Right cardiac atrium (tissue), 5 donors: ENCODE data around the gene SORCS2. TPM values are rescaled to one million over a fixed set of nuclear protein-coding genes. Genes with fewer than 3 reads are reported as not detected.

Experiments
- ATAC-seq, 2 donors: fragments of 200-7000 bp; cut with Tn5 transposase; one replicate each; pipeline versions ENCODE4 v1.8.0 to v1.9.1; 2020; ENCODE audit warnings: moderate library complexity in 2 of 2, mild to moderate bottlenecking in 1 of 2
- DNase-seq, 3 donors: peaks; one replicate each; pipeline ENCODE4 v3.0.0-alpha.2; 2020
- H3K27ac ChIP-seq: one replicate; pipeline ENCODE4 v1.5.1; 2013; ENCODE audit warnings: mild to moderate bottlenecking, low read length, control low read depth, moderate library complexity
- H3K27me3 ChIP-seq: one replicate; pipeline ENCODE4 v1.6.1; 2013; ENCODE audit not compliant: control insufficient read depth, insufficient read depth
- H3K4me1 ChIP-seq: one replicate; pipeline ENCODE4 v1.6.1; 2013; ENCODE audit warnings: low read length; ENCODE audit not compliant: control insufficient read depth, insufficient read depth
- H3K4me3 ChIP-seq: one replicate; pipeline ENCODE4 v1.5.1; 2013; ENCODE audit warnings: low read length, control low read depth
- H3K9me3 ChIP-seq: one replicate; pipeline ENCODE4 v1.6.1; 2013; ENCODE audit warnings: low read length; ENCODE audit not compliant: control insufficient read depth
- WGBS: extraction: QIAGEN DNeasy Blood & Tissue Kit; methylation state at CpG from one replicate; pipeline ENCODE4 v1.1.7; 2013; 5-methylcytosine and 5-hydroxymethylcytosine counted together
- intact Hi-C, 4 donors: fragments of 100-400 bp; cut with DNase I; formaldehyde crosslinking; loops; one replicate each; pipeline versions ENCODE4 v1.11.0 to v1.14.0; 2022 to 2023
- polyA plus RNA-seq: library from polyadenylated mRNA; stranded (reverse); fragments of 200-250 nt; gene quantifications from one replicate; pipeline ENCODE4 v1.2.3, GENCODE V29; 2013
- total RNA-seq, 4 donors: library from RNA; stranded (reverse); fragmentation: NEBNext Ultra II Directional; extraction: Animal tissue kit (Norgen Biotek cat#: 25700); gene quantifications; one replicate each; pipeline ENCODE4 v1.2.1, GENCODE V29; 2021
- donor health status: healthy with polysubstance abuse.
- donor health status: DM: no; HTN: yes; CAD: no.
- donor health status: DM: no; HTN: no; CAD: no.
- donor health status: DM: no; HTN: yes; CAD: no; lungs with severe emphysema.
- donor health status: DM: yes; HTN: yes; CAD: no.

SORCS2 gene
- total and polyA plus RNA-seq, 5 donors, result 2.1 to 7.3 (median 2.7) TPM

DNA sequence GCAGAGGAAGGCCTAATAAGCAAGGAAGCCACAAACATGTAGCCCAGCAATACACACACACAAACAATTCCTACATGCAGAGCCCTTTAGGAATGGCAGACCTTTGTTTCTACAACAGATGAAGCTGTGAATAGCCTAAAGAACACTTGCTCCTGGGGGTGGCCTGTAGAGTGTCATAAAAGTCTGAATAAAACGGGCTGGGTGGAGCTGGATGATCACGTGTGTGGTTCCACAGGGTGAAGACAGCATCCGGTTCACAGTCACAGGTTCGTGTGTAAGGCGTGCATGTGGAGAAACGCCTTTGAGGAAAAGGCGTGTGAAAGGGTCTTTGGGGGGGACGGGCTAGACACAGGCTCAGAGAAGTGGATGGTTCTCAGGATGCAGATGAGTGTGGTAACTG lies 591.2 kb downstream of the SORCS2 start:
- Histone ChIP-seq H3K4me1 (peaks cover 9% of the 10 kb centered on the region), H3K9me3 (no peaks in the 10 kb centered on the region), H3K27me3 (no peaks in the 10 kb centered on the region), H3K4me3 (no peak overlapping the region), H3K27ac (no peak overlapping the region)
- intact Hi-C loops, result no loop called here
- DNase-seq, result no peak
- 90% methylated on average over 8 of the region's 8 CpGs for WGBS
- no peak for ATAC-seq

DNA sequence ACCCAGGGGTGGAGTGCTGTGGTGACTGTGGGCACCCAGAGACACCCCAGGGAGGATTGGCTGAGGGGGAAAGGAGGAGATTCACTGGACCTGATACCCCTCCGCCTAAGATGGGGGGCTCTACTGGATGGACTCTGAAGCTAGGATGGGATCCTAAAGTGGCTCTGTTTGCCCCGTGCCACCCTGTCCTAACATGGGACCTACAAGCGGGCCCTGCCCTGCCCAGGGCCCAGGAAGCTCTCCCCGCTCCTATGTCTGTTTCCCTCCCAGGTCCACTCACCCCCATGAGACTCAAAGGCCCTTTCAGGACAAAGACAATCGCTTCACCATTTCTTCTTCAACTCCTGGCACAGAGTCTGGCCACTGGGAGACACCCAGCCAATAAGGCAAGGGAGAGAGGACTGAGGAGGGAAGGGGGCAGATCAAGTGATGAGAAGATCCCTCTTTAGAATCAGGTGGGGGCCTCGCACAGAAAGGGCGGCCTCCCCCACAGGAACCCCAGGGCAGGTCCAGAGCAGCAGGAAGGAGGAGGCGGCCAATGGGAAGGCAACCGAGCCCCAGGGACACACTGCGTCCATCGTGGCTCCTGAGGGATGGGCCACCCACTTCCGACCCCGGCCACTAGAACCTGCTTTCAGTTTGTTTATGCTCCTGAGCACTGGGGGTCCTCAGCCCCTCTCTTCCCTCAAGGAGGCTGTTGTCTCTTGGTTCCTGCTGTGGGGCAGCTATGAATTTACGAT lies 592.0 kb downstream of the SORCS2 start:
- DNase-seq, result no peak

DNA sequence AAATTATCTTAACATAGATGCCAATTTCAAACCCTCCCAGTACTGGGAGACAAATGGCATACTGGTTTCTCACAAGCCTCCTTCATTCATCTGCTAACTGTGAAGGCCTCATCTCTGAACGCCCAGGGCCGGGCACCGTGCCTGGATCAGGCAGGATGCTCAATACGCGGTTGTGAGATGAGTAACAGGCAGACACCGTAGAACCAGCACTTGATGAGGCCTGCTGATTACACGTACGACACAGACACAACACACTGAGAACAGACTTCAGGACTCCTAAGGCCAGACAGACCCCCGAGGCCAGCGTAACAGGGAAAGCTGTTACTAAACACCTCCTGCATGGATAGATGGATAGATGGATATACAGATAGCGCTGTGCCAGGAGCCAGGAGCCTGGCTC lies 592.7 kb downstream of the SORCS2 start:
- Histone ChIP-seq H3K4me3 (no peak overlapping the region), H3K27me3 (no peaks in the 10 kb centered on the region), H3K27ac (no peak overlapping the region), H3K9me3 (no peaks in the 10 kb centered on the region), H3K4me1 (peaks cover 12% of the 10 kb centered on the region)
- no peak for ATAC-seq
- 75% methylated on average over 11 of the region's 11 CpGs for WGBS
- no peak for DNase-seq
- intact Hi-C loops, result no loop called here

More for the DNA sequence above, 592.0 kb downstream of the SORCS2 start:
- 89% methylated on average over 14 of the region's 14 CpGs for WGBS
- Histone ChIP-seq H3K9me3 (no peaks in the 10 kb centered on the region), H3K4me1 (peaks cover 10% of the 10 kb centered on the region), H3K27ac (no peak overlapping the region), H3K4me3 (no peak overlapping the region), H3K27me3 (no peaks in the 10 kb centered on the region)
- no peak for ATAC-seq
- intact Hi-C loops, result no loop called here

DNA sequence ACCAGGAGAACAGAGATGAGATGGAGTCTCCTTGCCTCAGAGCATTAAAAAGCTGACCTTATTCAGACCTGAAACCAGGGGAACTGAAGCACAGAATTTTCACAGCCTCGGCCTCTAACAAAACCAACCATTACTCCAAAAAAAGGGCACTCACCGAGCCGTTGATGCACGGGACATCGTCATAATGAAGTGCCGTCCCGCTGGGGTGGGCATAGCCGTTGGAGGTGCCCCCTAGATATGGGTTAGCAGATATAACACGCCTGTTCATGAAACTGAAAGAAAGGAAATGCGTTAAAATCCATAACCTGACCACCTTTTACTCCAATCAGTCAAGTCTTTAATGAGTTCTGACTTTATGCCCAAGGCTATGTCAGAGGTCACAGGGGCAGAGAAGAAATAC lies 593.7 kb downstream of the SORCS2 start:
- Histone ChIP-seq H3K27ac (no peak overlapping the region), H3K27me3 (no peaks in the 10 kb centered on the region), H3K9me3 (no peaks in the 10 kb centered on the region), H3K4me3 (no peak overlapping the region), H3K4me1 (peaks cover 11% of the 10 kb centered on the region)
- no peak for DNase-seq
- 94% methylated on average over 10 of the region's 10 CpGs for whole genome bisulfite sequencing
- intact Hi-C loops, result no loop called here
- no peak for ATAC-seq

DNA sequence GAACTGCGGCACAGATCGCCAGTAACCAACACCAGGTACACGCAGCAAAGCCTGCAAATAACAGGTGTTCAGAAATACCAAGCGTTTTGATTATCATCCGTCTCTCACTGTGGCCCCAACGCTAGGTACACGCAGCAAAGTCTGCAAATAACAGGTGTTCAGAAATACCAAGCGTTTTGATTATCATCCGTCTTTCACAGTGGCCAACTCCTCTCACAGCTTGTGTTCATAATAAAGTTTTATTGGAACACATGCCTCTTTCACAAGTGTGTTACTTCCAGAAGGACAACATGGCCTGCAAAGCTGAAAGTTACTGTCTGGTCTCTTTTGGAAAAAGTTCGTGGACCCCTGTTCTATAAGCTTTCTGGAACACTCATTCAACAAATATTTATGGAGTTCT lies 594.2 kb downstream of the SORCS2 start:
- intact Hi-C loops, result no loop called here
- H3K27ac ChIP-seq, result no peak overlapping the region
- peaks cover 10% of the 10 kb centered on the region for H3K4me1 ChIP-seq
- 90% methylated on average over 10 of the region's 10 CpGs for WGBS
- no peak overlapping the region for H3K4me3 ChIP-seq
- no peaks in the 10 kb centered on the region for H3K9me3 ChIP-seq
- ATAC-seq (no peak), DNase-seq (no peak)
- H3K27me3 ChIP-seq, result no peaks in the 10 kb centered on the region

DNA sequence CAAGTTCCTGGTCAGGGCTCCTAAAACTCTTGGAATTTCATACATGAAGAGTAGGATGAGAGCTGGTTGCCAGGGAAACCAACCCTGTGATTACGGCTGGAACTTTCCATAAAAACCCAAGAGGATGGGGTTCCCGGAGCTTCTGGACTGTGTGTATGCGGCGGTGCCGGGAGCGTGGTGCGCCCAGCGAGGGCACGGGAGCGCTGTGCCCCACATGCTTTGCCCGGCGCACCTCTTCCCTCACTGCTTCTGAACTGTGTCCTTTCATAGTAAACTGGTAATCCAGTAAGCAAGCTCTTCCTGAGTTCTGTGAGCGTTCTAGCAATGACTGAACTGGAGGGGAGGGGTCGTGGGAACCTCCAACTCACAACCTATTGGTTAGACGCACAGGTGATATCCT lies 594.7 kb downstream of the SORCS2 start:
- Histone ChIP-seq H3K4me3 (no peak overlapping the region), H3K9me3 (no peaks in the 10 kb centered on the region), H3K4me1 (peaks cover 7% of the 10 kb centered on the region), H3K27me3 (no peaks in the 10 kb centered on the region), H3K27ac (no peak overlapping the region)
- ATAC-seq (no peak), DNase-seq (no peak)
- WGBS, result 96% methylated on average over 15 of the region's 15 CpGs
- intact Hi-C loops, result no loop called here

DNA sequence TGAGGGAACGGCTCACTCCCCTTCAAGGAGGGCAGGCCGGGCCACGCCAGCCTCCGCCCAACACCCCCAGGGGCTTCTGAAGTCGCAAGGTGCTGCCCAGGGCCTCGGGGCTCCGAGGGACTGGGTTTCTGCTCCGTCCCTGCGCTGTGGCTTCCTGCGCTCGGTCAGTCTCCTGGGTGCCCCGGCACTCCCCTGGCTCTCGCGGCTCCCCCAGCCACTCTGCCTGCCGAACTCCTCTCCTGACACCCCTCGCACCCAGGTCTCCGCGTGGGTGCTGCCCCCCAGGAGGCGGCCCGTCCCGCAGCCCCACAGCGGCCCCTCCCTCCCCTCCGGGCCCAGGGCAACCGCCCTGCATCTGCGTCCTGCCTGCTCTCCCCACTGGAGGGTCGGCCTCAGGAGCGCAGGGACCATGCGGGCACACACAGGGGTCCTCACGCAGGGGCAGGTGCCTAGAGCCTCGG lies 595.4 kb downstream of the SORCS2 start:
- Histone ChIP-seq H3K27ac (no peak overlapping the region), H3K9me3 (no peaks in the 10 kb centered on the region), H3K4me1 (peaks cover 6% of the 10 kb centered on the region), H3K4me3 (no peak overlapping the region), H3K27me3 (no peaks in the 10 kb centered on the region)
- intact Hi-C loops, result no loop called here
- WGBS, result 92% methylated on average over 30 of the region's 30 CpGs
- DNase-seq, result no peak
- peak in 1 of 2 donors; percentile 4 for ATAC-seq

DNA sequence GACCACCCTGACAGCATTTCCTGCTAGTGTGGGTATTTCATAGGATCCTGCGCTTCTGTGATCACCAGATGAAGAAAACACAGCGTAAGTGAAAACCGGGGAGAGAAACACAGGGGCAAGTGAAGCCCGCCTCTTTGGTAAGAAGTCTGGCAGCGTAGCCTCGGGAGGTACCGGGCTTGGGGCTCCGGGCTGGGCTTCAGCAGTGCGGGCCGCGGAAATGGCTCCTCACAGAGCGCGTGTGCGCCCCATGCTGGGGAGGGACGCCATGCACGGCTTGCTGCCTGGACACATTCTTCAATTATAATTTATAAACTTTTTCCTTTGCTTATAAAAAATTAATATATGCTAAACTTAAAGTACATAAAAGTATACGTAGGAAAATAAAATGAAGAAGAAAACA lies 595.9 kb downstream of the SORCS2 start:
- Histone ChIP-seq H3K4me3 (no peak overlapping the region), H3K27ac (no peak overlapping the region), H3K4me1 (peaks cover 6% of the 10 kb centered on the region), H3K27me3 (no peaks in the 10 kb centered on the region), H3K9me3 (no peaks in the 10 kb centered on the region)
- 95% methylated on average over 17 of the region's 17 CpGs for WGBS
- intact Hi-C loops, result no loop called here
- no peak for DNase-seq
- ATAC-seq, result no peak

DNA sequence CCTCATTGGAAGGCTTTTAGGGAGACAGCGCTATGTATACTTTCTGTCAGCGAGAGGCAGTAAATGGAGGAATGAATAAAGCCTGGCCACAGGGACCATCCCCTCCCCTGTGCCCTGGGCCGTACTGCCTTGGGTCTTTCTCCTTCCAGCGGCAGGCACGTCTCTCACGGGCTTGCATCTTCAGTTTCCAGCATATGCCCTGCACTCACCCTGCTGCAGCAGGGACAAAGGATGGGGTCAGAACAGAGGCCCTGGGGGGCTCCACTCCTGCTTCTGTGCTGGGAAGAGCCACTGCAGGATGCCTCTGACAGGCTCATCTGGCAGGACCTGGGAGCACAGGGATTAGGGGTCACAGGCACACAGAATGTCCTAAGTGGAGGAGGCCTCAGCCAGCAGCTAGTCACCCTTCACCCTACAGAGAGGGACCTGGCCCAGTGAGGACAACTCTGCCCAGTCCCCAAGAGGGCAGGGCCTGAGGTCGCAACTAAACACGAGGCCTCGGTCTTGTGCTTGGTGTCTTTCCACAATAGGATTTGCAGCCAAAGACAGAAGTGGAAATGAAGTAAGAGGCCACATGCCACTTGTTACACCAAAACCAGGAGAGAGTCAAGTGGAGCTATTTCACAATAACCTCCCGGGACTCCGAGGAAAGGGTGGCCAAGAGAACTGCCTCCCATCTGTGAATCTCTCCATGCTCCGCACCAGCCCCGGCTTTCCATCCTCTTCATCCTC lies 596.5 kb downstream of the SORCS2 start:
- intact Hi-C loops, result no loop called here
- ATAC-seq (peak; percentile 82 to 86), DNase-seq (peak; percentile 45 to 78 (median 72))
- Histone ChIP-seq H3K27me3 (no peaks in the 10 kb centered on the region), H3K4me1 (peaks cover 6% of the 10 kb centered on the region), H3K9me3 (no peaks in the 10 kb centered on the region), H3K4me3 (no peak overlapping the region), H3K27ac (peak overlapping the region; percentile 57)
- 64% methylated on average over 13 of the region's 13 CpGs for WGBS

DNA sequence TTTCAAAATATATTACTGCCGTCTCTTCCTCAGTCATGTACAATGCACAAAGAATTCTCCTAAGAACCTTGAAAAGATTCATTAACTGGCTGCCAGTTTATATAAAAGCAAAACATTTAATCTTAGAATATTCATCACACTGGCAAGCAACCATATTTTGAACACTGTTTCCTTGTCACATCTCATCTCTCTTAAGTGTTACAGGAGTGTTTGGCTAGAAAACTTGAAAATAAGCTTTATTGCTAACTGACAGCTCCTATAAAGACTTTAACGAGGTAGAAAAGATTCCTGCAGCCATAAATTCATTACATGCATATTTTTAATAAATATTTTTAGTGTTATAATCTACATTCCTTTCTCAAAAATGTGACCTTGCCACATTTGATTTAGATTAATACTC lies 597.7 kb downstream of the SORCS2 start:
- intact Hi-C loops, result no loop called here
- Histone ChIP-seq H3K27me3 (no peaks in the 10 kb centered on the region), H3K4me1 (peaks cover 6% of the 10 kb centered on the region), H3K4me3 (no peak overlapping the region), H3K27ac (no peak overlapping the region), H3K9me3 (no peaks in the 10 kb centered on the region)
- DNase-seq (no peak), ATAC-seq (no peak)
- whole genome bisulfite sequencing, result 48% methylated on average over 2 of the region's 2 CpGs

DNA sequence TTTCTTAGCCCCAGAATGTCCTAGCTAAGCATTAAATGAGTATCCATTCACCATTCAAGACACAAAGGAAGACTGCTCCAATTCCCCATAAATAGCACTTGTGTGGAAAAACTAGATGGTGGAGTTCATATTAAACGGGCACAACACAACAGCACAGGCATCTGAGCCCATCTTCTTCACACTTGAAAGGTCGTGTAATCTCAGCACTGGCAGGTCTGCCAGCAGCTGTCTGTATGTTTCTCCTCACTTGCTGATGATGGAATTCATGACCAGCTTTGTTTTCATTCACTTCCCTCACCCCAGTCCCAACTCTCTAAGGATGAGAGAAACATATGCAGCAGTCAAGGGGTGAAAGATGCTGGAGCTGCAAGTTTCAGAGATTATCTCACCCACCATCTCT lies 598.7 kb downstream of the SORCS2 start:
- WGBS, result 39% methylated on average over 2 of the region's 2 CpGs

More for the DNA sequence above, 598.7 kb downstream of the SORCS2 start:
- Histone ChIP-seq H3K27me3 (no peaks in the 10 kb centered on the region), H3K9me3 (no peaks in the 10 kb centered on the region), H3K4me1 (peaks cover 6% of the 10 kb centered on the region), H3K4me3 (no peak overlapping the region), H3K27ac (no peak overlapping the region)
- DNase-seq, result no peak
- intact Hi-C loops, result no loop called here
- ATAC-seq, result peak in 1 of 2 donors; percentile 7
